Right atrium auricular region (tissue), 2 donors: ENCODE measurements around the gene DTHD1. TPM values are rescaled to one million over a fixed set of nuclear protein-coding genes. Genes with fewer than 3 reads are reported as not detected.

ENCODE experiments used
- DNase-seq: peaks from one replicate; pipeline ENCODE4 v3.0.0-alpha.2; 2019; ENCODE audit warnings: low spot score
- H3K27ac ChIP-seq, 2 donors: fragments of 200-600 bp; sonication (generic); 1 replicate in 1 of 2; 2 replicates in 1 of 2; pipeline ENCODE4 v1.5.1; 2016 to 2019
- H3K27me3 ChIP-seq, 2 donors: fragments of 200-600 bp; sonication (generic); one replicate each; pipeline versions ENCODE4 v1.5.1 to v1.6.0; 2017 to 2019
- H3K36me3 ChIP-seq: fragments of 200-600 bp; sonication (generic); one replicate; pipeline ENCODE4 v1.5.1; 2016
- H3K4me1 ChIP-seq, 2 donors: fragments of 200-600 bp; sonication (generic); one replicate each; pipeline versions ENCODE4 v1.5.1 to v1.6.0; 2017 to 2019
- H3K4me3 ChIP-seq, 2 donors: fragments of 200-600 bp; sonication (generic); 1 replicate in 1 of 2; 2 replicates in 1 of 2; pipeline ENCODE4 v1.5.1; 2017 to 2019; ENCODE audit warnings: mild to moderate bottlenecking in 1 of 2, moderate library complexity in 1 of 2
- H3K9me3 ChIP-seq, 2 donors: fragments of 200-600 bp; sonication (generic); one replicate each; pipeline ENCODE4 v1.5.1; 2019
- total RNA-seq, 2 donors: library from RNA; depleted of rRNA; stranded (reverse); fragments of >200 nt; gene quantifications; one replicate each; pipeline ENCODE4 v1.1.0, GENCODE V29; 2016
- TF ChIP-seq, protein P1 (sequence below), 2 donors: fragments of 200-600 bp; sonication (generic); IDR thresholded peaks; one replicate each; pipeline ENCODE4 v1.5.1; 2019; ENCODE audit warnings: antibody characterized with exemption in 2 of 2

Gene DTHD1
- total RNA-seq, 2 donors from 2014 or later, result 0.16 TPM; not detected in 1

GRCh38 chr4:36267486-36268268, 13.7 kb upstream of the DTHD1 start:
- H3K9me3 ChIP-seq, result no peaks in the 10 kb centered on the region
- no peaks in the 10 kb centered on the region for H3K27me3 ChIP-seq
- H3K4me1 ChIP-seq, result no peaks in the 10 kb centered on the region
- H3K27ac ChIP-seq, result no peak overlapping the region
- DNase-seq, result no peak
- TF ChIP-seq, protein P1, sequence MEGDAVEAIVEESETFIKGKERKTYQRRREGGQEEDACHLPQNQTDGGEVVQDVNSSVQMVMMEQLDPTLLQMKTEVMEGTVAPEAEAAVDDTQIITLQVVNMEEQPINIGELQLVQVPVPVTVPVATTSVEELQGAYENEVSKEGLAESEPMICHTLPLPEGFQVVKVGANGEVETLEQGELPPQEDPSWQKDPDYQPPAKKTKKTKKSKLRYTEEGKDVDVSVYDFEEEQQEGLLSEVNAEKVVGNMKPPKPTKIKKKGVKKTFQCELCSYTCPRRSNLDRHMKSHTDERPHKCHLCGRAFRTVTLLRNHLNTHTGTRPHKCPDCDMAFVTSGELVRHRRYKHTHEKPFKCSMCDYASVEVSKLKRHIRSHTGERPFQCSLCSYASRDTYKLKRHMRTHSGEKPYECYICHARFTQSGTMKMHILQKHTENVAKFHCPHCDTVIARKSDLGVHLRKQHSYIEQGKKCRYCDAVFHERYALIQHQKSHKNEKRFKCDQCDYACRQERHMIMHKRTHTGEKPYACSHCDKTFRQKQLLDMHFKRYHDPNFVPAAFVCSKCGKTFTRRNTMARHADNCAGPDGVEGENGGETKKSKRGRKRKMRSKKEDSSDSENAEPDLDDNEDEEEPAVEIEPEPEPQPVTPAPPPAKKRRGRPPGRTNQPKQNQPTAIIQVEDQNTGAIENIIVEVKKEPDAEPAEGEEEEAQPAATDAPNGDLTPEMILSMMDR (IDR thresholded peaks at IDR 0.05), result no peak
- no peaks in the 10 kb centered on the region for H3K36me3 ChIP-seq
- no peak overlapping the region for H3K4me3 ChIP-seq

- H3K4me1 ChIP-seq, result no peaks in the 10 kb centered on the region
- no peak overlapping the region for H3K4me3 ChIP-seq
- TF ChIP-seq, protein P1 (IDR thresholded peaks at IDR 0.05), result no peak
- H3K36me3 ChIP-seq, result no peaks in the 10 kb centered on the region
- H3K9me3 ChIP-seq, result no peaks in the 10 kb centered on the region
- no peak for DNase-seq
- no peaks in the 10 kb centered on the region for H3K27me3 ChIP-seq
- no peak overlapping the region for H3K27ac ChIP-seq
These were observed 12.3 kb upstream of the DTHD1 start for GRCh38 chr4:36269101-36269500.

- no peak for DNase-seq
- no peak overlapping the region for H3K4me3 ChIP-seq
- TF ChIP-seq, protein P1 (IDR thresholded peaks at IDR 0.05), result no peak
- no peaks in the 10 kb centered on the region for H3K4me1 ChIP-seq
- no peaks in the 10 kb centered on the region for H3K36me3 ChIP-seq
- H3K9me3 ChIP-seq, result no peaks in the 10 kb centered on the region
- no peaks in the 10 kb centered on the region for H3K27me3 ChIP-seq
- no peak overlapping the region for H3K27ac ChIP-seq
These were observed 11.8 kb upstream of the DTHD1 start for GRCh38 chr4:36269533-36270173.

- TF ChIP-seq, protein P1 (IDR thresholded peaks at IDR 0.05), result no peak
- no peaks in the 10 kb centered on the region for H3K9me3 ChIP-seq
These were observed 8.1 kb upstream of the DTHD1 start for GRCh38 chr4:36273276-36273675.

GRCh38 chr4:36274158-36274557, 7.3 kb upstream of the DTHD1 start:
- TF ChIP-seq, protein P1 (IDR thresholded peaks at IDR 0.05), result no peak
- H3K9me3 ChIP-seq, result no peaks in the 10 kb centered on the region
- no peak overlapping the region for H3K4me3 ChIP-seq
- no peak overlapping the region for H3K27ac ChIP-seq
- no peaks in the 10 kb centered on the region for H3K4me1 ChIP-seq
- no peak for DNase-seq
- H3K36me3 ChIP-seq, result no peaks in the 10 kb centered on the region
- H3K27me3 ChIP-seq, result no peaks in the 10 kb centered on the region

More at GRCh38 chr4:36273276-36273675, 8.1 kb upstream of the DTHD1 start:
- no peak overlapping the region for H3K27ac ChIP-seq
- H3K36me3 ChIP-seq, result no peaks in the 10 kb centered on the region
- H3K27me3 ChIP-seq, result no peaks in the 10 kb centered on the region
- H3K4me1 ChIP-seq, result no peaks in the 10 kb centered on the region
- H3K4me3 ChIP-seq, result no peak overlapping the region
- no peak for DNase-seq
